Spinal cord (tissue), 10 donors: ENCODE measurements around the gene HES5. TPM values are rescaled to one million over a fixed set of nuclear protein-coding genes. Genes with fewer than 3 reads are reported as not detected.

Experiments
- DNase-seq, 6 donors: peaks; one replicate each; pipeline versions ENCODE4 v3.0.0 to v3.0.0-alpha.2; 2013 to 2015; ENCODE audit warnings: low spot score in 6 of 6, low read depth in 4 of 6
- H3K27ac ChIP-seq: one replicate; pipeline ENCODE4 v1.5.1; 2013; ENCODE audit warnings: low read depth, low read length, control low read depth
- H3K27me3 ChIP-seq: one replicate; pipeline ENCODE4 v1.6.1; 2013; ENCODE audit warnings: low read length; ENCODE audit not compliant: control insufficient read depth, insufficient read depth
- H3K36me3 ChIP-seq: one replicate; pipeline ENCODE4 v1.6.1; 2013; ENCODE audit warnings: low read length; ENCODE audit not compliant: control insufficient read depth, insufficient read depth
- H3K4me1 ChIP-seq: one replicate; pipeline ENCODE4 v1.6.1; 2013; ENCODE audit warnings: low read length; ENCODE audit not compliant: control insufficient read depth, insufficient read depth
- H3K4me3 ChIP-seq: one replicate; pipeline ENCODE4 v1.5.1; 2013; ENCODE audit warnings: low read depth, low read length, control low read depth
- H3K9me3 ChIP-seq: one replicate; pipeline ENCODE4 v1.6.1; 2013; ENCODE audit warnings: low read length; ENCODE audit not compliant: control insufficient read depth, insufficient read depth
- WGBS: methylation state at CpG from one replicate; pipeline ENCODE4 v1.1.5; 2013; ENCODE audit warnings: missing lambda C conversion rate; ENCODE audit not compliant: insufficient coverage; 5-methylcytosine and 5-hydroxymethylcytosine counted together
- polyA plus RNA-seq, 2 donors: library from polyadenylated mRNA; unstranded; fragments of 120-200 nt; gene quantifications; one replicate each; pipeline ENCODE4 v1.2.1, GENCODE V29; 2013; ENCODE audit not compliant: insufficient read length in 2 of 2
- total RNA-seq, 2 donors: library from RNA; depleted of rRNA in 1 of 2; stranded (reverse); fragments of 120-200 nt in 1 of 2; fragments of >200 nt in 1 of 2; gene quantifications; one replicate each; pipeline versions ENCODE4 v1.2.3 to v1.2.4, GENCODE V29; 2013 to 2014
- donor health status: healthy.

The HES5 gene
- total and polyA plus RNA-seq, 4 donors = 13.1 to 28.6 (median 19.1) TPM

GRCh38 chr1:2548068-2548589 lies 18.1 kb upstream of the HES5 start:
- peaks cover 66% of the 10 kb centered on the region for H3K4me1 ChIP-seq
- H3K36me3 ChIP-seq = no peaks in the 10 kb centered on the region
- peak in 2 of 6 donors; percentile 87 to 90 for DNase-seq
- H3K4me3 ChIP-seq = no peak overlapping the region
- peak overlapping the region; percentile 95 for H3K27ac ChIP-seq
- 22% methylated on average over 17 of the region's 17 CpGs for WGBS
- H3K27me3 ChIP-seq = peaks cover 12% of the 10 kb centered on the region
- no peaks in the 10 kb centered on the region for H3K9me3 ChIP-seq

GRCh38 chr1:2547210-2548067 lies 17.4 kb upstream of the HES5 start:
- no peak for DNase-seq
- peaks cover 12% of the 10 kb centered on the region for H3K27me3 ChIP-seq
- WGBS = 16% methylated on average over 24 of the region's 27 CpGs
- H3K4me1 ChIP-seq = peaks cover 73% of the 10 kb centered on the region
- H3K9me3 ChIP-seq = no peaks in the 10 kb centered on the region
- H3K36me3 ChIP-seq = no peaks in the 10 kb centered on the region
- peak overlapping the region; percentile 95 for H3K27ac ChIP-seq
- H3K4me3 ChIP-seq = peak overlapping the region; percentile 18

GRCh38 chr1:2546515-2547209 lies 16.6 kb upstream of the HES5 start:
- H3K27me3 ChIP-seq = peaks cover 12% of the 10 kb centered on the region
- H3K36me3 ChIP-seq = no peaks in the 10 kb centered on the region
- H3K9me3 ChIP-seq = no peaks in the 10 kb centered on the region
- peak overlapping the region; percentile 95 for H3K27ac ChIP-seq
- peak overlapping the region; percentile 21 for H3K4me3 ChIP-seq
- WGBS = 2% methylated on average over 48 of the region's 52 CpGs
- peaks cover 81% of the 10 kb centered on the region for H3K4me1 ChIP-seq
- DNase-seq = peak in 1 of 6 donors; percentile 66

GRCh38 chr1:2545754-2546514 lies 15.9 kb upstream of the HES5 start:
- H3K36me3 ChIP-seq = no peaks in the 10 kb centered on the region
- WGBS = 3% methylated on average over 32 of the region's 43 CpGs
- peak overlapping the region; percentile 21 for H3K4me3 ChIP-seq
- no peaks in the 10 kb centered on the region for H3K9me3 ChIP-seq
- peaks cover 88% of the 10 kb centered on the region for H3K4me1 ChIP-seq
- peak overlapping the region; percentile 73 for H3K27ac ChIP-seq
- peaks cover 12% of the 10 kb centered on the region for H3K27me3 ChIP-seq
- peak in 2 of 6 donors; percentile 75 to 85 for DNase-seq

GRCh38 chr1:2544875-2545640 lies 15.0 kb upstream of the HES5 start:
- peaks cover 13% of the 10 kb centered on the region for H3K27me3 ChIP-seq
- H3K4me3 ChIP-seq = no peak overlapping the region
- peaks cover 96% of the 10 kb centered on the region for H3K4me1 ChIP-seq
- WGBS = 27% methylated on average over 18 of the region's 19 CpGs
- no peaks in the 10 kb centered on the region for H3K9me3 ChIP-seq
- DNase-seq = peak in 2 of 6 donors; percentile 65 to 67
- no peaks in the 10 kb centered on the region for H3K36me3 ChIP-seq
- H3K27ac ChIP-seq = peak overlapping the region; percentile 73

- WGBS = 29% methylated on average over 26 of the region's 26 CpGs
- DNase-seq = peak in 1 of 6 donors; percentile 18
- Histone ChIP-seq H3K9me3 (no peaks in the 10 kb centered on the region), H3K4me3 (no peak overlapping the region), H3K27ac (peak overlapping the region; percentile 63), H3K36me3 (no peaks in the 10 kb centered on the region), H3K27me3 (peaks cover 15% of the 10 kb centered on the region), H3K4me1 (peaks cover 95% of the 10 kb centered on the region)
These were observed 14.2 kb upstream of the HES5 start for GRCh38 chr1:2544093-2544874.

- DNase-seq = peak in 2 of 6 donors; percentile 85 to 90
- Histone ChIP-seq H3K27ac (peak overlapping the region; percentile 63), H3K9me3 (no peaks in the 10 kb centered on the region), H3K4me1 (peaks cover 88% of the 10 kb centered on the region), H3K27me3 (peaks cover 15% of the 10 kb centered on the region), H3K4me3 (no peak overlapping the region), H3K36me3 (no peaks in the 10 kb centered on the region)
- WGBS = 6% methylated on average over 25 of the region's 26 CpGs
These were observed 13.6 kb upstream of the HES5 start for GRCh38 chr1:2543543-2544092.

- Histone ChIP-seq H3K27ac (no peak overlapping the region), H3K9me3 (no peaks in the 10 kb centered on the region), H3K4me3 (no peak overlapping the region), H3K4me1 (peaks cover 76% of the 10 kb centered on the region), H3K36me3 (no peaks in the 10 kb centered on the region), H3K27me3 (peaks cover 10% of the 10 kb centered on the region)
- 76% methylated on average over 9 of the region's 11 CpGs for WGBS
- peak in 1 of 6 donors; percentile 17 for DNase-seq
These were observed 12.3 kb upstream of the HES5 start for GRCh38 chr1:2542246-2542915.
